Measurements from ENCODE around the gene TOLLIP.

DNA sequence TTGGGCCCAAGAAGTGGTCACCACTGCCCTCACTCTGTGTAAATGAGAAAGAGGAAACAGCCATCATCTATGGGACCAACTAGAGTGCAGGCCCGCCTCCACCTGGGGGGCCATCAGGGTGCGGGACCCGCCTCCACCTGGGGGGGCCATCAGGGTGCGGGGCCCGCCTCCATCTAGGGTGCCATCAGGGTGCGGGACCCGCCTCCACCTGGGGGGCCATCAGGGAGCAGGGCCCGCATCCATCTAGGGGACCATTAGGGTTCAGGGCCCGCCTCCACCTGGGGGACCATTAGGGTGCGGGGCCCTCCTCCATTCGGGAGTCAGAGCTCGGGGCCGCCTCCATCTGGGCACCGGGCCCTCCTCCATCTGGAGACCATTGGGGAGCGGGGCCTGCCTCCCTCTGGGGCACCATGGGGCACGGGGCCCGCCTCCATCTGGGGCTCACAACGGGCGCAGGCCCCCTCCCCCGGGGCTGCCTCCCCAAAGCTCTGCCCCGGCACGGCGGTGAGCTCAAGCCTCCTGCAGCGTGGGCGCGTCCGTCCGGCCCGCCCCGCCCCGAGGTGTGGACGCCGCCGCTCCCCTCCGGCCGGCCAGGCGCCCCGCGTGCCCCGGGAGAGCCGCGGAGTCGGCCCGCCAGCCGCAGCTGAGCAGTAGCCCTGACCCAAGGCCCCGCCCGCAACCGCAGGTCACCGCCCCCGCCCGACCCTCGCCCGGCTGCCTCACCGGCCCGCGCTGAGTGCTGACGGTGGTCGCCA is 512 bp downstream of the TOLLIP start:
- TF ChIP-seq, protein P1, sequence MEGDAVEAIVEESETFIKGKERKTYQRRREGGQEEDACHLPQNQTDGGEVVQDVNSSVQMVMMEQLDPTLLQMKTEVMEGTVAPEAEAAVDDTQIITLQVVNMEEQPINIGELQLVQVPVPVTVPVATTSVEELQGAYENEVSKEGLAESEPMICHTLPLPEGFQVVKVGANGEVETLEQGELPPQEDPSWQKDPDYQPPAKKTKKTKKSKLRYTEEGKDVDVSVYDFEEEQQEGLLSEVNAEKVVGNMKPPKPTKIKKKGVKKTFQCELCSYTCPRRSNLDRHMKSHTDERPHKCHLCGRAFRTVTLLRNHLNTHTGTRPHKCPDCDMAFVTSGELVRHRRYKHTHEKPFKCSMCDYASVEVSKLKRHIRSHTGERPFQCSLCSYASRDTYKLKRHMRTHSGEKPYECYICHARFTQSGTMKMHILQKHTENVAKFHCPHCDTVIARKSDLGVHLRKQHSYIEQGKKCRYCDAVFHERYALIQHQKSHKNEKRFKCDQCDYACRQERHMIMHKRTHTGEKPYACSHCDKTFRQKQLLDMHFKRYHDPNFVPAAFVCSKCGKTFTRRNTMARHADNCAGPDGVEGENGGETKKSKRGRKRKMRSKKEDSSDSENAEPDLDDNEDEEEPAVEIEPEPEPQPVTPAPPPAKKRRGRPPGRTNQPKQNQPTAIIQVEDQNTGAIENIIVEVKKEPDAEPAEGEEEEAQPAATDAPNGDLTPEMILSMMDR (IDR thresholded peaks at IDR 0.05), result no peak
- TF ChIP-seq POLR2A (IDR thresholded peaks at IDR 0.05) (no peak), EP300 (IDR thresholded peaks at IDR 0.05) (no peak)

All from tibial nerve (tissue), 4 donors.